H1 (cell line): ENCODE data around the gene CLIC2. TPM values are rescaled to one million over a fixed set of nuclear protein-coding genes. Genes with fewer than 3 reads are reported as not detected.

Experiments used
- SP4 ChIP-seq: IDR thresholded peaks from 2 replicates; pipeline ENCODE4 v1.6.1; 2012; ENCODE audit warnings: low read length, inconsistent platforms
- TBP ChIP-seq: IDR thresholded peaks from 2 replicates; pipeline ENCODE4 v1.6.1; 2011; ENCODE audit warnings: low read depth, low read length, improper control_type of control experiment
- polyA plus RNA-seq, 7 experiments: library from polyadenylated mRNA; depleted of rRNA in 3 of 7; stranded (reverse) in 5 of 7; unstranded in 2 of 7; fragments of >200 nt in 5 of 7; fragments of 200-250 nt in 2 of 7; gene quantifications; 1 replicate in 5 of 7; 2 replicates in 1 of 7; 4 replicates in 1 of 7; pipeline versions ENCODE4 v1.2.1 to v1.2.3, GENCODE V29; 2011 to 2013; ENCODE audit warnings: missing spikeins in 2 of 7, mixed read lengths in 2 of 7
- total RNA-seq: library from RNA; stranded (reverse); fragmentation: NEBNext Ultra II Directional; extraction: Animal tissue kit (Norgen Biotek cat#: 25700); gene quantifications from 2 replicates; pipeline ENCODE4 v1.2.1, GENCODE V29; 2021

The CLIC2 gene
- total and polyA plus RNA-seq, 2 of the 8 experiments (the other 6 are each of a cell fraction or from before 2014, with no cell fraction given): 0.08 to 0.61 TPM

DNA sequence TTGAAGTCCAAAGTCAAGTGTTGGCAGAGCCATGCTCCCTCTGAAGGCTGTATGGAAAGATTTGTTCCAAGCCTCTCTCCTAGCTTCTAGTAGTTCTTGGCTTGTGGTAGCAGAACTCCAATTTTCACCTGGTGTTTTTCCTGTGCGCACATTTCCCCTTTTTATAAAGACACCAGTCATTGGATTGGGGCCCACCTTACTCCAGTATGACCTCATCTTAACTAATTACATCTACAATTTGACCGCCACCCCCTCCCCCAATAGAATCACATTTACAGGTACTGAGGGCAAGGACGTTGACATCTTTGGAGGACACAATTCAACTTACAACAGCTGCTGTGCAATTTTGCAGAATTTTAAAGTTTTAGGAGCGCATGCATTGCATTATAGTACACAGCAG is 86.9 kb downstream of the CLIC2 start (continued):
- TF ChIP-seq TBP (no peak), SP4 (no peak)
- TF ChIP-seq, all 59 proteins: peak for 0
